Stimulated activated CD8-positive, alpha-beta memory T cell treated with anti-CD3 and anti-CD28 coated beads, Interleukin-12 subunit alpha, Interleukin-12 subunit beta, amount 100 ng/mL, for 4 hours (primary cell): ENCODE results near the gene R3HDML.
"Not testable (repeated sequence)": the region's sequence is repeated elsewhere in the genome, so short reads cannot be mapped to it uniquely, and the experiment has no call there.

ENCODE experiments used
- DNase-seq: peaks from one replicate; pipeline ENCODE4 v3.0.0-alpha.2; 2020; ENCODE audit warnings: low read depth

The R3HDML gene

GRCh38 chr20:44328428-44328827 lies 8.4 kb upstream of the R3HDML start:
- DNase-seq: no peak

- DNase-seq: no peak
Measured at GRCh38 chr20:44331201-44331600, 5.6 kb upstream of the R3HDML start.

GRCh38 chr20:44334306-44334705 lies 2.5 kb upstream of the R3HDML start:
- no peak for DNase-seq

GRCh38 chr20:44334709-44335108 lies 2.1 kb upstream of the R3HDML start:
- no peak for DNase-seq

GRCh38 chr20:44335675-44336074 lies 1.2 kb upstream of the R3HDML start:
- DNase-seq: no peak

- DNase-seq: no peak
Measured at GRCh38 chr20:44336086-44336485, 757 bp upstream of the R3HDML start.

- DNase-seq: no peak
Measured at GRCh38 chr20:44342248-44342647, 5.4 kb downstream of the R3HDML start.

GRCh38 chr20:44343162-44343675 lies 6.4 kb downstream of the R3HDML start:
- no peak for DNase-seq

- DNase-seq: no peak
Measured at GRCh38 chr20:44344723-44345122, 7.9 kb downstream of the R3HDML start.

GRCh38 chr20:44345147-44345546 lies 8.3 kb downstream of the R3HDML start:
- no peak for DNase-seq

- DNase-seq: not testable (repeated sequence)
Measured at GRCh38 chr20:44345941-44346340, 9.1 kb downstream of the R3HDML start.

- DNase-seq: no peak
Measured at GRCh38 chr20:44348168-44348659, 11.4 kb downstream of the R3HDML start.

- DNase-seq: no peak
Measured at GRCh38 chr20:44349349-44349748, 12.5 kb downstream of the R3HDML start.

GRCh38 chr20:44350567-44350966 lies 13.7 kb downstream of the R3HDML start:
- no peak for DNase-seq

- no peak for DNase-seq
Measured at GRCh38 chr20:44354979-44355497, 18.2 kb downstream of the R3HDML start.

- no peak for DNase-seq
Measured at GRCh38 chr20:44355498-44356352, 18.9 kb downstream of the R3HDML start, which contains the start of gene HNF4A. HNF4A (plus strand) TSS chr20:44355699; CDS start chr20:44355805, 106 bp downstream.

- DNase-seq: no peak
Measured at GRCh38 chr20:44356353-44356723, 19.5 kb downstream of the R3HDML start.

- no peak for DNase-seq
Measured at GRCh38 chr20:44357020-44357419, 20.2 kb downstream of the R3HDML start.

GRCh38 chr20:44357555-44358125 lies 20.8 kb downstream of the R3HDML start:
- DNase-seq: no peak

- DNase-seq: no peak
Measured at GRCh38 chr20:44358776-44359175, 21.9 kb downstream of the R3HDML start.

GRCh38 chr20:44360221-44360620 lies 23.4 kb downstream of the R3HDML start:
- no peak for DNase-seq

GRCh38 chr20:44361021-44361420 lies 24.2 kb downstream of the R3HDML start:
- DNase-seq: no peak

GRCh38 chr20:44362466-44362940 lies 25.7 kb downstream of the R3HDML start:
- DNase-seq: no peak
